Panc1 (cell line): ENCODE results near the gene SLCO4A1.

Source experiments
- POLR2AphosphoS5 ChIP-seq: IDR thresholded peaks from 2 replicates; pipeline ENCODE4 v1.6.1; 2012; ENCODE audit warnings: mild to moderate bottlenecking, low read depth, low read length, moderate library complexity
- TF ChIP-seq, protein P1 (sequence below): fragments of 450-650 bp; IDR thresholded peaks from 2 replicates; pipeline ENCODE4 v1.5.1; 2017; ENCODE audit warnings: mild to moderate bottlenecking

- no peak for TF ChIP-seq POLR2AphosphoS5
- TF ChIP-seq, protein P1, sequence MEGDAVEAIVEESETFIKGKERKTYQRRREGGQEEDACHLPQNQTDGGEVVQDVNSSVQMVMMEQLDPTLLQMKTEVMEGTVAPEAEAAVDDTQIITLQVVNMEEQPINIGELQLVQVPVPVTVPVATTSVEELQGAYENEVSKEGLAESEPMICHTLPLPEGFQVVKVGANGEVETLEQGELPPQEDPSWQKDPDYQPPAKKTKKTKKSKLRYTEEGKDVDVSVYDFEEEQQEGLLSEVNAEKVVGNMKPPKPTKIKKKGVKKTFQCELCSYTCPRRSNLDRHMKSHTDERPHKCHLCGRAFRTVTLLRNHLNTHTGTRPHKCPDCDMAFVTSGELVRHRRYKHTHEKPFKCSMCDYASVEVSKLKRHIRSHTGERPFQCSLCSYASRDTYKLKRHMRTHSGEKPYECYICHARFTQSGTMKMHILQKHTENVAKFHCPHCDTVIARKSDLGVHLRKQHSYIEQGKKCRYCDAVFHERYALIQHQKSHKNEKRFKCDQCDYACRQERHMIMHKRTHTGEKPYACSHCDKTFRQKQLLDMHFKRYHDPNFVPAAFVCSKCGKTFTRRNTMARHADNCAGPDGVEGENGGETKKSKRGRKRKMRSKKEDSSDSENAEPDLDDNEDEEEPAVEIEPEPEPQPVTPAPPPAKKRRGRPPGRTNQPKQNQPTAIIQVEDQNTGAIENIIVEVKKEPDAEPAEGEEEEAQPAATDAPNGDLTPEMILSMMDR: no peak
Measured at GRCh38 chr20:62608218-62608565, 34.1 kb upstream of the SLCO4A1 start.
